HCT116 (cell line): ENCODE results near the gene AUTS2. TPM values are rescaled to one million over a fixed set of nuclear protein-coding genes. Genes with fewer than 3 reads are reported as not detected.

ENCODE experiments used
- ATAC-seq: fragments of 200-7000 bp; cut with Tn5 transposase; 2 replicates; pipeline ENCODE4 v1.9.1; 2020; ENCODE audit warnings: mild to moderate bottlenecking, moderate library complexity
- BruUV-seq: library from RNA; stranded (reverse); fragments of 400-500 nt; replicated peaks from 2 replicates; lab custom pipeline; 2021; lab: Mats Ljungman, UMichigan
- CTCF ChIA-PET: fragments of 300-600 bp; sonication (Branson Sonifier 250); formaldehyde crosslinking; loops from one replicate; lab custom pipeline; 2021; ENCODE audit warnings: antibody characterized with exemption; lab: Charles Lee
- POLR2A ChIA-PET: fragments of 300-600, 350-600 bp; sonication (Branson Sonifier 250); formaldehyde crosslinking; loops from one replicate; lab custom pipeline; 2021; ENCODE audit warnings: antibody characterized with exemption; lab: Charles Lee
- RAD21 ChIA-PET, 2 experiments: fragments of 300-600 bp; sonication (Branson Sonifier 250); formaldehyde crosslinking; loops; one replicate each; lab custom pipeline; 2023; ENCODE audit warnings: low total read pairs in 2 of 2; ENCODE audit not compliant: uncharacterized antibody in 2 of 2, unreplicated experiment in 2 of 2, low non-redundant PET in 1 of 2; lab: Charles Lee
- DNase-seq: peaks from one replicate; pipeline ENCODE4 v3.0.0-alpha.2; 2010; ENCODE audit warnings: low read depth, low spot score
- H2AFZ ChIP-seq: fragments of 200-600 bp; shearing (Covaris generic), sonication (generic); 2 replicates; pipeline ENCODE4 v1.6.1; 2017; ENCODE audit warnings: low read depth, mixed run types, mixed read lengths, antibody characterized with exemption, low read length; ENCODE audit not compliant: poor library complexity, severe bottlenecking
- H3K27ac ChIP-seq: 2 replicates; pipeline ENCODE4 v1.5.1; 2012; ENCODE audit warnings: low read depth, low read length
- H3K27me3 ChIP-seq: fragments of 200-600 bp; sonication (generic); 2 replicates; pipeline ENCODE4 v1.6.1; 2016; ENCODE audit warnings: mixed run types, low read length, mixed read lengths; ENCODE audit not compliant: insufficient read depth
- H3K36me3 ChIP-seq, 2 experiments: fragments of 200-500 bp in 1 of 2; fragments of 200-600 bp in 1 of 2; sonication (Bioruptor generic) in 1 of 2; sonication (generic) in 1 of 2; 2 replicates each; pipeline versions ENCODE4 v1.5.1 to v1.6.1; 2014 to 2016; ENCODE audit warnings: low read length in 2 of 2, inconsistent platforms in 1 of 2, mixed read lengths in 1 of 2, mixed run types in 1 of 2; ENCODE audit not compliant: insufficient read depth in 2 of 2, control insufficient read depth in 1 of 2
- H3K4me1 ChIP-seq, 2 experiments: fragments of 200-600 bp in 1 of 2; sonication (generic) in 1 of 2; 2 replicates each; pipeline versions ENCODE4 v1.5.1 to v1.6.1; 2012 to 2017; ENCODE audit warnings: low read length in 2 of 2, inconsistent platforms in 1 of 2, mild to moderate bottlenecking in 1 of 2, mixed read lengths in 1 of 2, mixed run types in 1 of 2, moderate library complexity in 1 of 2; ENCODE audit not compliant: insufficient read depth in 2 of 2, control insufficient read depth in 1 of 2
- H3K4me2 ChIP-seq: fragments of 200-600 bp; sonication (generic); 2 replicates; pipeline ENCODE4 v1.6.1; 2017; ENCODE audit warnings: mixed run types, low read length, mixed read lengths
- H3K4me3 ChIP-seq, 2 experiments: fragments of 200-600 bp in 1 of 2; sonication (generic) in 1 of 2; replicated peaks in 1 of 2; 2 replicates each; pipeline ENCODE4 v1.5.1; 2011 to 2016; ENCODE audit warnings: low read length in 2 of 2, control low read depth in 1 of 2, low read depth in 1 of 2, mild to moderate bottlenecking in 1 of 2, mixed read lengths in 1 of 2, mixed run types in 1 of 2
- H3K79me2 ChIP-seq: fragments of 200-600 bp; sonication (generic); 2 replicates; pipeline ENCODE4 v1.6.1; 2017; ENCODE audit warnings: mild to moderate bottlenecking, mixed run types, low read length, moderate library complexity, mixed read lengths; ENCODE audit not compliant: insufficient read depth
- H3K9ac ChIP-seq: fragments of 200-600 bp; sonication (generic); 2 replicates; pipeline ENCODE4 v1.6.1; 2016; ENCODE audit warnings: low read length, mixed read lengths
- H3K9me2 ChIP-seq: fragments of 200-600 bp; sonication (generic), shearing (Covaris generic); 2 replicates; pipeline ENCODE4 v1.6.1; 2017; ENCODE audit warnings: mixed run types, mild to moderate bottlenecking, moderate library complexity; ENCODE audit not compliant: insufficient read depth
- H3K9me3 ChIP-seq, 2 experiments: fragments of 200-500 bp in 1 of 2; fragments of 200-600 bp in 1 of 2; sonication (Bioruptor generic) in 1 of 2; sonication (generic) in 1 of 2; 2 replicates each; pipeline ENCODE4 v1.6.1; 2014 to 2017; ENCODE audit warnings: low read length in 2 of 2, mixed read lengths in 2 of 2, inconsistent platforms in 1 of 2, low read depth in 1 of 2, mild to moderate bottlenecking in 1 of 2, mixed run types in 1 of 2, moderate library complexity in 1 of 2; ENCODE audit not compliant: control insufficient read depth in 1 of 2, insufficient read depth in 1 of 2
- H4K20me1 ChIP-seq: fragments of 200-600 bp; sonication (generic), shearing (Covaris generic); 2 replicates; pipeline ENCODE4 v1.6.1; 2017; ENCODE audit warnings: mixed run types, mild to moderate bottlenecking, moderate library complexity; ENCODE audit not compliant: insufficient read depth
- ATF3 ChIP-seq: IDR thresholded peaks from 2 replicates; pipeline ENCODE4 v1.6.1; 2012
- CEBPB ChIP-seq: IDR thresholded peaks from 2 replicates; pipeline ENCODE4 v1.6.1; 2012; ENCODE audit warnings: low read depth
- ELF1 ChIP-seq: IDR thresholded peaks from 2 replicates; pipeline ENCODE4 v1.6.1; 2012; ENCODE audit warnings: low read depth, borderline replicate concordance
- JUND ChIP-seq: IDR thresholded peaks from 2 replicates; pipeline ENCODE4 v1.6.1; 2012
- MAX ChIP-seq: IDR thresholded peaks from 2 replicates; pipeline ENCODE4 v1.6.1; 2012
- REST ChIP-seq: IDR thresholded peaks from 2 replicates; pipeline ENCODE4 v1.6.1; 2012; ENCODE audit warnings: low read depth
- SIN3A ChIP-seq: IDR thresholded peaks from 2 replicates; pipeline ENCODE4 v1.6.1; 2012; ENCODE audit warnings: low read depth
- SP1 ChIP-seq: IDR thresholded peaks from 2 replicates; pipeline ENCODE4 v1.6.1; 2012; ENCODE audit warnings: low read depth
- SRF ChIP-seq: IDR thresholded peaks from 2 replicates; pipeline ENCODE4 v1.6.1; 2012; ENCODE audit warnings: low read depth
- YY1 ChIP-seq: IDR thresholded peaks from 2 replicates; pipeline ENCODE4 v1.6.1; 2011; ENCODE audit warnings: low read length, low read depth, moderate library complexity, mild to moderate bottlenecking; ENCODE audit not compliant: insufficient replicate concordance; ENCODE audit errors: extremely low read depth
- intact Hi-C: fragments of 100-400 bp; cut with micrococcal nuclease; formaldehyde crosslinking; loops from 2 replicates; pipeline ENCODE4 v1.10.0; 2022
- total RNA-seq: library from RNA; stranded (reverse); gene quantifications from one replicate; pipeline ENCODE4 v1.2.1, GENCODE V29; 2021; ENCODE audit not compliant: unreplicated experiment

AUTS2 gene
- total RNA-seq, 1 experiment from 2014 or later: 0.93 TPM

- no TSS peak for BruUV-seq
- POLR2A ChIA-PET: no interaction called here
- H3K36me3 ChIP-seq: no peaks in the 10 kb centered on the region
- intact Hi-C loops: no loop called here
- peaks cover 8 to 10% of the 10 kb centered on the region in 2 experiments; a peak in 2 of 4 replicates for H3K9me3 ChIP-seq
- no peak overlapping the region for H3K27ac ChIP-seq
- H3K79me2 ChIP-seq: no peaks in the 10 kb centered on the region
- H3K9ac ChIP-seq: no peak overlapping the region
- ATAC-seq (no peak), DNase-seq (no peak)
- CTCF ChIA-PET: no interaction called here
- no peak for TF ChIP-seq JUND
- TF ChIP-seq REST: no peak
- TF ChIP-seq ATF3: no peak
- no peak for TF ChIP-seq SRF
- TF ChIP-seq YY1: no peak
- TF ChIP-seq MAX: no peak
- no peak for TF ChIP-seq ELF1
- TF ChIP-seq CEBPB: no peak
- TF ChIP-seq SIN3A: no peak
- no peak for TF ChIP-seq SP1
- H3K4me1 ChIP-seq: no peaks in the 10 kb centered on the region
- no peak overlapping the region for H2AFZ ChIP-seq
- H4K20me1 ChIP-seq: no peaks in the 10 kb centered on the region
- no peaks in the 10 kb centered on the region for H3K9me2 ChIP-seq
- no peaks in the 10 kb centered on the region for H3K27me3 ChIP-seq
- H3K4me2 ChIP-seq: no peak overlapping the region
- RAD21 ChIA-PET: no interaction called here
- no peak overlapping the region for H3K4me3 ChIP-seq
These were observed 1166.5 kb downstream of the AUTS2 start for GRCh38 chr7:70764701-70765208.
